ENCODE results near the gene RFXANK.

The RFXANK gene

DNA sequence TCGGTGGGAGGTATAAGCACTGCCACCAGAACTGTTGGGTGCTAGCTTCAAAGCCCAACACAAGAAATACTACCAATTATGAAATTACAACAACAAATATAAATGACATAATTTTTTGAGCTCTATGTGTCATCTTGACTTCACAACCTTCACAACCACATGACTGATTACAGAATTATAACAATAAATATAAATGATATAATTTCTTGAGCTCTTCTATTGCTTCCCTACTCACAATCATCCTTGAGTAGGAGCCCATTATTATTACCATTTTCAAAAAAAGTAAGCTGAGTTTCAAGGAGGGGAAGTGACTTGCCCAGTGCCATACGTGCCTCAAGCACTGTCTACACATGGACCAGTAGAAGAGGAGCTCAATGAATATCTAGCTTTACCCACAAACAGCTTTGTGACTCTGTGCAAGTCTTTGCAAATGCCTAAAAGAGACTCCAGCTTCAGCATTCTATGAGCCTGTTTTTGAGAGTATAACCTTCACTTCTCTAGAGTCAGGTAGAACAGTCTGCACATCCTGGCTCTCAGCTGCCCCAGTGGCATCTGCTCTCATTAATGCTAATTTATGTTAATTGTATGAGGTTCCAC, 42.3 kb downstream of the RFXANK start:
- no peak for DNase-seq

DNA sequence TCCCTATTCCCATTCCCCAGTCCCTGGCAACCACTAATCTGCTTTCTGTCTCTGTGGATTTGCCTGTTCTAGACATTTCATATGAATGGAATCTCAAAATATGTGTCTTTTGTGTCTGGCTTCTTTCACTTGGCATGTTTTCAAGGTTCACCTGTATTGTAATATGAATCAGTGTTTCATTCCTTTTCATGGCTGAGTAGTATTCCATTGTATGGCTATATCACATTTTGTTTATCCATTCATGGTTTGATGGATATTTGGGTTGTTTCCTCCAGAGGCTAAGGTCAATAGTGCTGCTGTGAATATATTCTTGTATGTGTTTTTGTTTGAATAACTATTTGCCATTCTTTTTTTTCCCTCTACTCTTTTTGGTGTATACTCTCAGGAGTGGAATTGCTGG, 44.1 kb downstream of the RFXANK start:
- no peak for DNase-seq

DNA sequence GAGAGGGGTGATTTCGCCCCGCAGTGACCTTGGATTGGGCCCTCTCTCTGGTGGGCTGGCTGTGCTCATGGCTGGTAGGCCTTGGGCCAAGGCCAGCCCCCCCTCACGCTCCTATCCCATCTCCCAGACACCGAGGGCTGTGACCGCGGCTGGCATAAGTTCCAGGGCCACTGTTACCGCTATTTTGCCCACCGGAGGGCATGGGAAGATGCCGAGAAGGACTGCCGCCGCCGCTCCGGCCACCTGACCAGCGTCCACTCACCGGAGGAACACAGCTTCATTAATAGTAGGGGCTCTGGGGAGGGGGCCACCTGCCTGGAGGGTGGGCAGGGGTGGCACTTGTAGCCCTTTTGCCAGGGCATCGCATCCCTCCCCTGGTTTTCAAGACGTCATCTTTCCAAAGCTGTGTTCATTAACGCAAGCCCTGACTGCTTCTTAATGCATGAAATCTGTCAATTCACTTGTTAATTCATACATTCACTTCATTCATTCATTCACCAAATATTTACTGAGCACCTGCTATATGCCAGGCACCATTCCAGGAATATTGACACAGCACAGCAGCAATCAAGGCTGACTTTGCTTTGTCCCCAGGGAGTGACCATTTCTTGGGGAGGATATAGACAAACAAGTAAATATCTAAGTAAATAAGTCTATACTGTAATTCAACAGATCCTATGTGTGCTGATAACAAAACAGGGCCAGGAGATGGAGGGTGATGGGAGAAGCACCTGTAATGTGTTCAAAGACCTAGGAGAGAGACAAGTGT, 46.3 kb downstream of the RFXANK start:
- no peak for DNase-seq

DNA sequence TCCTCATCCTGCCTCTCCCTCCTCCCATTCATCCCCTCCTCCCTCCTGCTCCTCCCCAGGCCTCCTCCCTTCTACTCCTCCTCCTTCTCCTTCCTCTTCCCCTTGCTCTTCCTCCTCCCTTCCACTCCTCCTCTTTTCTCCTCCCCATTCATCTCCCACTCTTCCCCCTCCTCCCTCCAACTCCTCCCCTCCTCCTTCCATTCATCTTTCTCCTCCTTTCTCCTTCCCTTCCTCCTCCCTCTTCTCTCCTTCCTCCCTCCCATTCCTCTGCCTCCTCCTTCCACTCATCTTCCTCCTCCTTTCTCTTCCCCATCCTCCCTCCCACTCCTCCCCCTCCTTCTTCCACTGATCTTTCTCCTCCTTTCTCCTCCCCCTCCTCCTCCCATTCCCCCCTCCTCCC, 47.6 kb downstream of the RFXANK start:
- no peak for DNase-seq

DNA sequence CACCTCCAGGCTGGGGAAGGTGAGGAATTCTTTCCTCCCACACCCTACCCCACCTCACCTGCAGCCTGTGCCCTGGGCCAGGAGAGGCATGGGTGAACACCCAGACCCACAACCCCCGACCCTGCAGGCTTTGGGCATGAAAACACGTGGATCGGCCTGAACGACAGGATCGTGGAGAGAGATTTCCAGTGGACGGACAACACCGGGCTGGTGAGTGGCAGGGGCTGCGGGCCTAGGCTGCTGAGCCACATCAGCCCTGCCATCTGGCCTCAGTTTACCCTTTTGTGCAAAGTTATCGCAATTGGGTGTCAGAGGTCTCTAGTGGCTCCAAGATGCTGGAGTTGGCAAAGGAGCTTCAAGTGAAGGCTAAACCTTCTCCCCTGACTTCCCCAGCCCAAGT, 48.4 kb downstream of the RFXANK start:
- no peak for DNase-seq

DNA sequence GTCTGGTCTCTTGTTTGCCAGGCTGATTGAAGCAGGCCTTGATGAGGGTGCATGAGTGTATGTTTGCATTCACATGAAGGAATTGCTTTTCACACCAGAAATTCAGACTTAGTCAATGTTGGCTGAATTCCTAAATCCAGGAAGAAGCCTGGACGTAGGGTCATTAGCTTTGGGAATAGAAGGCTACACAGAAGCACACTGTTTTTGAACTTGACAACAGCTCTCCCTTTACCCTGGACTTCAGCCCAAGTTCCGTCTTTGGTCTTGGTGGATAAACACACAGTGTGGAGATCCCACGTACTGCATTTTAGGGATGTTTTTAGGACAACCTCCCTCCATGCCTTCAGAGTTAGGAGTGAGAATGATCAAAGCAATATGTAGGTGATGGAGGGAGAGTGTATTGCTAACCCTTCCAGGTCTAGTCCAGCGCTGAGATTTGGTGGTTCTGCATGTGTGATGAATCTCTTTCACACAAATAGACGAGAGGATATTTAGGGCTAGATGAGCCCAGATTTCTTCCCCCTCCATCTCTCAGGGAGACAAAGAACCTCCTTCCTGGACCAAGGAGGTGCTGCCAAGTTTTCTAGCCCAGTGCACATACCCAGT, 58.2 kb downstream of the RFXANK start:
- no peak for DNase-seq

Measured in NCI-H524 treated with DMSO at 0.1 percent for 48 hours (cell line).